Endothelial cell of umbilical vein (primary cell): ENCODE measurements around the gene ITPRIP. TPM values are rescaled to one million over a fixed set of nuclear protein-coding genes. Genes with fewer than 3 reads are reported as not detected.

Experiments
- BruUV-seq: library from RNA; stranded (reverse); fragments of 400-500 nt; replicated peaks from 2 replicates; lab custom pipeline; 2021; lab: Mats Ljungman, UMichigan
- CTCF ChIA-PET: fragments of 300-600, 350-600 bp; sonication (Branson Sonifier 250); formaldehyde crosslinking; loops from one replicate; lab custom pipeline; 2021; ENCODE audit warnings: antibody characterized with exemption, inconsistent platforms; lab: Charles Lee
- POLR2A ChIA-PET: fragments of 300-600, 350-600 bp; sonication (Branson Sonifier 250); formaldehyde crosslinking; loops from one replicate; lab custom pipeline; 2021; ENCODE audit warnings: antibody characterized with exemption, inconsistent platforms; lab: Charles Lee
- DNase-seq: peaks from one replicate; pipeline ENCODE4 v3.0.0-alpha.2; 2011; ENCODE audit warnings: low read depth, low spot score
- FAIRE-seq: peaks from 2 replicates; lab custom pipeline; 2011; peaks lifted over from hg19 to GRCh38; lab: Jason Lieb, UNC
- H2AFZ ChIP-seq: 2 replicates; pipeline ENCODE4 v1.6.0; 2012; ENCODE audit warnings: low read depth, low read length, control low read depth, inconsistent platforms
- H3K27ac ChIP-seq: 2 replicates; pipeline ENCODE4 v1.5.1; 2011; ENCODE audit warnings: low read depth, mild to moderate bottlenecking, control low read depth, low read length, moderate library complexity; ENCODE audit not compliant: insufficient read depth
- H3K27me3 ChIP-seq, 2 experiments: 2 replicates each; pipeline versions ENCODE4 v1.6.0 to v1.6.1; 2011; ENCODE audit warnings: low read length in 2 of 2, mixed read lengths in 1 of 2; ENCODE audit not compliant: control insufficient read depth in 2 of 2, insufficient read depth in 2 of 2
- H3K36me3 ChIP-seq, 2 experiments: 2 replicates in 1 of 2; 3 replicates in 1 of 2; pipeline ENCODE4 v1.5.1; 2011; ENCODE audit warnings: low read length in 2 of 2, mild to moderate bottlenecking in 1 of 2, moderate library complexity in 1 of 2; ENCODE audit not compliant: control insufficient read depth in 2 of 2, insufficient read depth in 2 of 2; ENCODE audit errors: extremely low read depth in 1 of 2
- H3K4me1 ChIP-seq: 3 replicates; pipeline ENCODE4 v1.5.1; 2011; ENCODE audit warnings: mild to moderate bottlenecking, low read length; ENCODE audit not compliant: control insufficient read depth, insufficient read depth; ENCODE audit errors: extremely low read depth
- H3K4me2 ChIP-seq: 2 replicates; pipeline ENCODE4 v1.6.1; 2011; ENCODE audit warnings: low read length, control low read depth, mixed read lengths; ENCODE audit not compliant: insufficient read depth
- H3K4me3 ChIP-seq, 3 experiments: fragments of 200-600 bp in 1 of 3; sonication (generic), shearing (Covaris generic) in 1 of 3; replicated peaks in 1 of 3; 2 replicates each; pipeline ENCODE4 v1.5.1; 2011 to 2016; ENCODE audit warnings: control low read depth in 3 of 3, low read length in 3 of 3, mild to moderate bottlenecking in 2 of 3, inconsistent platforms in 1 of 3, low read depth in 1 of 3, moderate library complexity in 1 of 3; ENCODE audit not compliant: insufficient read depth in 1 of 3
- H3K79me2 ChIP-seq: 2 replicates; pipeline ENCODE4 v1.6.0; 2012; ENCODE audit warnings: low read length, inconsistent platforms; ENCODE audit not compliant: control insufficient read depth, insufficient read depth
- H3K9ac ChIP-seq: replicated peaks from 2 replicates; pipeline ENCODE3; 2011; ENCODE audit warnings: low read length, control low read depth; ENCODE audit not compliant: insufficient read depth; ENCODE audit errors: extremely low read depth
- H3K9me1 ChIP-seq: replicated peaks from 3 replicates; pipeline ENCODE4 v1.6.0; 2011; ENCODE audit warnings: mild to moderate bottlenecking, low read length; ENCODE audit not compliant: control insufficient read depth, insufficient read depth; ENCODE audit errors: extremely low read depth
- H3K9me3 ChIP-seq: replicated peaks from 2 replicates; pipeline ENCODE4 v1.5.1; 2012; ENCODE audit warnings: low read length, inconsistent platforms; ENCODE audit not compliant: control insufficient read depth, insufficient read depth
- H4K20me1 ChIP-seq: replicated peaks from 2 replicates; pipeline ENCODE3; 2011; ENCODE audit warnings: mild to moderate bottlenecking, low read length; ENCODE audit not compliant: control insufficient read depth, insufficient read depth; ENCODE audit errors: extremely low read depth
- CTCF ChIP-seq, 2 donors: IDR thresholded peaks; 1 replicate in 1 of 2; 2 replicates in 1 of 2; pipeline ENCODE4 v1.5.1; 2011; ENCODE audit warnings: low read length in 2 of 2, mild to moderate bottlenecking in 2 of 2, moderate library complexity in 2 of 2, control low read depth in 1 of 2, inconsistent platforms in 1 of 2, low read depth in 1 of 2; ENCODE audit not compliant: insufficient read depth in 1 of 2; ENCODE audit errors: extremely low read depth in 1 of 2
- EZH2 ChIP-seq: IDR thresholded peaks from 2 replicates; pipeline ENCODE4 v1.6.1; 2012; ENCODE audit warnings: borderline replicate concordance, low read depth, mild to moderate bottlenecking, moderate library complexity, low read length, inconsistent platforms; ENCODE audit not compliant: severe bottlenecking
- FOS ChIP-seq: IDR thresholded peaks from 2 replicates; pipeline ENCODE4 v1.6.1; 2011; ENCODE audit warnings: mild to moderate bottlenecking, low read length, moderate library complexity, borderline replicate concordance; ENCODE audit not compliant: insufficient read depth
- GATA2 ChIP-seq: IDR thresholded peaks from 2 replicates; pipeline ENCODE4 v1.7.0; 2011; ENCODE audit warnings: low read depth, mild to moderate bottlenecking, moderate library complexity, mixed read lengths, low read length; ENCODE audit not compliant: insufficient read length, insufficient read depth
- JUN ChIP-seq: IDR thresholded peaks from 2 replicates; pipeline ENCODE4 v1.6.1; 2011; ENCODE audit warnings: borderline replicate concordance, low read depth; ENCODE audit not compliant: insufficient read length, insufficient read depth
- MYC ChIP-seq: IDR thresholded peaks from one replicate; pipeline ENCODE4 v1.6.1; 2011; ENCODE audit warnings: mild to moderate bottlenecking, low read depth, low read length
- POLR2A ChIP-seq: IDR thresholded peaks from 2 replicates; pipeline ENCODE4 v1.6.1; 2012; ENCODE audit warnings: low read depth, mild to moderate bottlenecking, control low read depth, low read length
- POLR2AphosphoS5 ChIP-seq: IDR thresholded peaks from 2 replicates; pipeline ENCODE4 v1.6.1; 2012; ENCODE audit warnings: low read depth, mild to moderate bottlenecking, control low read depth, low read length, moderate library complexity; ENCODE audit not compliant: insufficient read depth
- dilution Hi-C: fragments of 300-500 bp; cut with MboI; formaldehyde crosslinking; loops from one replicate; pipeline ENCODE4 v1.15.0; 2019; ENCODE audit warnings: low sequenced_read_pairs; ENCODE audit not compliant: extremely low pct_ligation_motif_present
- intact Hi-C: fragments of 100-400 bp; cut with micrococcal nuclease; formaldehyde crosslinking; loops from one replicate; pipeline ENCODE4 v1.10.0; 2022
- polyA plus RNA-seq, 4 experiments: library from polyadenylated mRNA; depleted of rRNA in 3 of 4; stranded (reverse) in 3 of 4; unstranded in 1 of 4; fragments of >200 nt; gene quantifications; 2 replicates each; pipeline versions ENCODE4 v1.2.1 to v1.2.3, GENCODE V29; 2011 to 2012; ENCODE audit warnings: missing spikeins in 1 of 4
- total RNA-seq: library from RNA; stranded (reverse); gene quantifications from 2 replicates; pipeline ENCODE4 v1.2.3, GENCODE V29; 2021
- TF ChIP-seq, protein P1 (sequence below): IDR thresholded peaks from 2 replicates; pipeline ENCODE4 v1.6.1; 2011; ENCODE audit not compliant: insufficient read depth, insufficient read length

ITPRIP gene
- total and polyA plus RNA-seq, 2 donors (not counting 3 experiments of a cell fraction or from before 2014, with no cell fraction given) = 31.4 to 33.2 TPM

DNA sequence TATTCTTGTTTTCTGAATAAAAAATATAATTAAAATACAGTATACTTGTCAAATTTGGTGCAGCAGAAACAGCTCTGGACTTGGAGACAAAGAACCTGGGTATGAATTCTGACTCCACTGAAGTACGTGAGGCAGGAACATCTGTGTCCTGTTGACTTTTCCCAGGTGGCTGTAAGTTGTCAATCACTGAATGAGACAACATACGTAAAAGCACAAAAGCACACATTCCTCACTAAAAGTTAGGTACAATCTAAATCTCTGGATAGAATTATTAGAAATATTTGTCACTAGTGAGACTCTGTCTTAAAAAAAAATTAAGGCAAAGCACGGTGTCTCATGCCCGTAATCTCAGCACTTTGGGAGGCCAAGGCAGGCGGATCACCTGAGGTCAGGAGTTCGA, 33.5 kb upstream of the ITPRIP start:
- Histone ChIP-seq H3K9me3 (no peaks in the 10 kb centered on the region), H3K4me1 (no peaks in the 10 kb centered on the region), H4K20me1 (no peaks in the 10 kb centered on the region), H2AFZ (no peak overlapping the region), H3K36me3 (no peaks in the 10 kb centered on the region), H3K9ac (no peak overlapping the region), H3K9me1 (no peaks in the 10 kb centered on the region), H3K4me2 (no peak overlapping the region), H3K79me2 (no peaks in the 10 kb centered on the region), H3K4me3 (no peak overlapping the region), H3K27me3 (no peaks in the 10 kb centered on the region), H3K27ac (no peak overlapping the region)
- dilution Hi-C loops = no loop called here
- POLR2A ChIA-PET = no interaction called here
- no peak for TF ChIP-seq POLR2AphosphoS5
- TF ChIP-seq, protein P1, sequence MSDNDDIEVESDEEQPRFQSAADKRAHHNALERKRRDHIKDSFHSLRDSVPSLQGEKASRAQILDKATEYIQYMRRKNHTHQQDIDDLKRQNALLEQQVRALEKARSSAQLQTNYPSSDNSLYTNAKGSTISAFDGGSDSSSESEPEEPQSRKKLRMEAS = no peak
- no peak for TF ChIP-seq MYC
- no peak for TF ChIP-seq JUN
- no peak for TF ChIP-seq GATA2
- no peak for TF ChIP-seq EZH2
- TF ChIP-seq FOS = no peak
- TF ChIP-seq CTCF (IDR thresholded peaks at IDR 0.05; ENCODE audit: extremely low read depth in 1 of 2, insufficient read depth in 1 of 2, low read depth in 1 of 2, low read length in 2 of 2) = no peak
- no peak for TF ChIP-seq POLR2A
- intact Hi-C loops = no loop called here
- CTCF ChIA-PET = no interaction called here
- no TSS peak for BruUV-seq
- DNase-seq (no peak), FAIRE-seq (no peak)
